Activated CD4-positive, alpha-beta T cell treated with anti-CD3 and anti-CD28 coated beads, Interleukin-2, amount 50 U/mL, for 1 hour (primary cell): ENCODE measurements around the gene USP40.

ENCODE experiments used
- DNase-seq: peaks from one replicate; pipeline ENCODE4 v3.0.0-alpha.2; 2020

The USP40 gene

GRCh38 chr2:233455491-233455890 is 111.1 kb downstream of the USP40 start:
- DNase-seq, result no peak

DNA sequence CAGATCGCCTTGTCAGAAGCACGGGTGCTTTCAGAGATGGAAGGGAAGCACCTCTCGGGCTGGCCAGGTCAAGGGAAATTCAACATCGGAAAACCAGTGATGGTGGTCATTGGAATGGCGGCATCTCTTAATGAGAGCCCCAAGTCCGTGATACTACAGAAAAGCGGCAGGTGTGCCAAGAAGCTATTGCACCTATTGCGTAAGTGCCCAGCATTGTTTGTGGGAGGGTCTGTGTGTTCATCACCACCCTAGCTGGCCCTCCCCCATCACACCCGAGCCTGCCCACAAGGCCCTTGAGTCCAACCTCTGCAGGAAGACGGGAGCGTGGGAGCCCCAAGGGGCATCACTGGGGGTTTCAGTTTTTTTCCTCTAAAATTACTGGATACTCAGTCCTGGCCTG is 111.6 kb downstream of the USP40 start:
- DNase-seq, result no peak

DNA sequence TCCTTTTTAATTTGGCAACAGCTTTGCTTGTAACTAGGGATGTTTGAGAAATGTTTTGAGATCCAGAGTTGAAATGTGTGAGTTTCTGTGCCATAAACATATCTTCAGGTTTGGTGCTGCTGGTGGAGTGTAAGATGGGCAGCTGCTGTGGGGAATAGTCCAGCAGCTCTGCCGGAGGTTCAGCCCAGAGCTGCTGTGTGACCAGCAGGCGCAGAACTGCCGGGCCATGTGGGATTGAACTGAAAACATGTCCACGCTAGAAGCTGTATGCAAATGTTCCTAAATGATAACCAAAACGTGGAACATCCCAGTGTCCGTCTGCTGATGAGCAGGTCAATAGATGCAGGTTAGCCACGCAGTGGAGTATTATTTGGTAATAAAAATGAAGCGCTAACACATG is 112.7 kb downstream of the USP40 start:
- no peak for DNase-seq

GRCh38 chr2:233453111-233453915 is 113.3 kb downstream of the USP40 start:
- DNase-seq, result no peak

- no peak for DNase-seq
These were observed 114.6 kb downstream of the USP40 start for GRCh38 chr2:233451950-233452349.

DNA sequence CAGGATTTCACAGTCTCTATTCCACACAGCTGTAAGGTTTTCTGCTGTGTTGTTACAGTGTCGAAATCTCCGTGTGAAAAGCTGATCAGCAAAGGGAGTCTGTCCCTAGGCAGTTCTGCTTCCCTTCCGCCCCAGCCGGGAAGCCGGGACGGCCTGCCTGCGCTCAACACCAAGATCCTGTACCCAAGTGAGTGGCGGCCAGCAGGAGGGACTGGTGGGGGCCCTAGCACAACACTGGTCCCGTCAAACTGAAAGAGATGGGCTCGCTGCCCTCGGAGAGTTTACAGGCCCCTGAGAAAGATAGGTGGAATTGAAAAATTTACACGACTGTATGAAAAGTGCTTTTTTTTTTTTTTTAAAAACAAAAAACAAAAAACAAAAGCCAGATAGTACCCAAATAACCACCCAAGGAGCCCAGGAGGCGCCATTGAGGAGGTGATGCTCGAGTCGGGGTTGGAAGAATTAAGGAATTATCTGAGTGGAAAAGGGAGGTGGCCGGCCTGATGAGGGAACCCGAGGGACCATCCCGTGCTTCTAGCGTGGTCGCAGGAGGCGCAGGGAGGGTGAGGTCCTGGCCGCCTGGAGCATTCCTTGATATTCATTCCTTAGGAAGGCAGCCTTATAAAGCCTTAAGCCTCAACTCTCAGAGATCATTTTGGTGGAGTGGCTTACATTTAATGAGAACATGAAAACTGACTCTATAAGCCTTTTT is 115.6 kb downstream of the USP40 start:
- DNase-seq, result no peak

- DNase-seq, result no peak
These were observed 116.4 kb downstream of the USP40 start for GRCh38 chr2:233449921-233450863.

DNA sequence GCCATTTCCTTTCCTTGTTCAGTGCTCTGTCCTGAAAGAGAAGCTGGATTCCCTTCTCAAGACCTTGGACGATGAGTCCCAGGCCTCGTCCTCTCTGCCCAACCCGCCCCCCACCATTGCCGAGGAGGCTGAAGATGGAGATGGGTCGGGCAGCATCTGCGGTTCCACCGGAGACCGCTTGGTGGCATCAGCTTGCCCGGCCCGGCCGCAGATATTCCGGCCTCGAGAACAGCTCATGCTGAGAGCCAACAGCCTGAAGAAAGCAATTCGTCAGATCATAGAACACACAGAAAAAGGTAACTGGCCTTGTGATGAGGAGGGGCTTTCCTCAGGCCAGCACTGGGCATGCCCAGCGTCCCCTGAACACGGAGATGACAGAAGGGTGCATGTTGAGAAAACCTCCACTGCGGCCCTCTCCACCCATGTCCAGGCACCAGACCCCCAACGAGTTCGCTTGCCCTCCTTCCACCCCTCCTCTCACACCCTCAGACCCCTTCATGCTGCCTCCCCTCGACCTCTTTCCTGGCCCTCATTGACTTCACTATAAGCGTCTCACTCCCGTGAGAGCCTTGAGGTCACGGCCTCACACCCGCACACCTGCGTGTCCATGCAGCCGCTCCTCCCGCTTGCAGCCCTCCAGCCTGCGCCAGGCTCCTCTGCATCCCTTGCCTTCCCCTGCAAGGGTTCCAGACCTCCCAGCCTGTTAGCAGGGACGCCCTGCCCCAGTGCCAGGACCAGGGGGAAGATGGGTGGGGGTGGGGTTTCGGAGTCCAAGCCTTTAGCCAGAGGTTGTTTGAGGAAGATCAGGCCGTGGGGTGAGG is 117.3 kb downstream of the USP40 start:
- DNase-seq, result no peak

GRCh38 chr2:233448575-233448974 is 118.0 kb downstream of the USP40 start:
- DNase-seq, result no peak

GRCh38 chr2:233448220-233448559 is 118.4 kb downstream of the USP40 start:
- DNase-seq, result no peak

- DNase-seq, result no peak
These were observed 118.9 kb downstream of the USP40 start for GRCh38 chr2:233447506-233448219.

DNA sequence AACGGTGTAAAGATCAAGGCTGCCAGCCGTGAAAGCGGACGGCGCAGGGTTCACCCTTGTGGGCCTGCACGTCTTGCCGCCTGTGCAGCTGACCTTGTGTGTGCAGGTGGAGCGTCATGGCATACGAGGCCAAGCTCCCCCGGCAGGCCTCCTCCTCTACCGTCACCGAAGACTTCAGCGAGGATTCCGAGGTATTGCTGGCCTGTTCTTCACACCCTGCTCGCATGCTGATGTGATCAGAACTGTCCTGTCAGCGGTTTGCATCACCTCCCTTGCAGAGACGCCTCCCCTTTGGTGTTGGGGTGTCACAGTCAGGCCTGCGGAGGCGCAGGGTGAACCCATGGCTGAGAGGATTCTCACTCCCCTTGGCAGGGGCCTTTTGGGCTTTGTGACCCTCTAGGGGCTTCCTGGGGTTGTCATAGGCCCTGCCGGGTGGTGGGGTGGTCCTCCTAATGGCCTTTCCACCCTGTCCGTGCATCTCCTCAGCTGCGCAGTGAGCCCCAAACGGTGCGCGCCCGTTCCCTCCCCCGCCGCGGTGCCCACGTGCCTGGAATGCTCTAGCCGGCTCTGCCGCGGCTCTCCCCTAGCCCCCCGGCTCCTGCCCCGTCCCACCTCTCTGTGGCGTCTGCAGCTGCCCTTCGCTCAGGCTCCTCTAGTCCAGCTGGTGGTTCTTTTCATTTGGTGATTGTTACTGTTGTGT is 119.8 kb downstream of the USP40 start:
- DNase-seq, result no peak

DNA sequence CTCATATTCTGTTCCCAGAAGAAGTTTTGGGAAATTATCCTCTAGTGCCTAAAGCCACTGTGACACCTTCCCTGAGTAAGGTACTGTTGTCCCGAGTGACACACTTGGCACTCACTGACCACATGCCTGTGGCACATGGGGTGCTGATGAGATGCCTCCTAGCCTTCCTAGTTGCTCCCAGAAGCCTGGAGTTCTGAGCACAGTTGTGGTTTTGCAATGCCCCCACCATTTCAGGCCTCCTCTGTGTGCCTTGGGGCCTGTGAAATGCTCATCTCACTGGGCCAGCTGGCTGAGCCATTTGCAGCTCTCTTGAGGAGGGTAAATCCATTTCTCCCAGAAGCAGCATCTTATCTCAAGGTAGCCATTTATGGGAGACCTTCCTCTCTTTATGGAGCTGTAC is 120.5 kb downstream of the USP40 start:
- no peak for DNase-seq

- no peak for DNase-seq
These were observed 121.3 kb downstream of the USP40 start for GRCh38 chr2:233445152-233445830.

GRCh38 chr2:233444501-233444900 is 122.1 kb downstream of the USP40 start:
- DNase-seq, result no peak

- DNase-seq, result peak; percentile 84
These were observed 122.9 kb downstream of the USP40 start for GRCh38 chr2:233443511-233444183.

DNA sequence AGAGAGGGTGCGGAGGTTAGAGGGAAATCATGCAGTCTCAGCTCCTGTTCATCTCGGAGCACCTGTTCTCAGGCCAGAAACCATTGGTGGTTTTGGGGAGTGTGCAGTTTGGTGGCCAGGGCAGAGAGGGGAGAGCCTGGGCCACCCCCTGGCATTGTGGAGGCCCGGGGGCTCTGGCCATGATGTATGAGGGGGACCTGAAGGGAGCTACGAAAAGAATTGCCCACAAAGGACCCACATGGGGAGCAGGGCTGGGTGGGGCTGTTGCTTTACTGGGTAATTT is 124.6 kb downstream of the USP40 start:
- no peak for DNase-seq

GRCh38 chr2:233441161-233442027 is 125.2 kb downstream of the USP40 start:
- DNase-seq, result no peak

- DNase-seq, result no peak
These were observed 125.9 kb downstream of the USP40 start for GRCh38 chr2:233440714-233441113.
